GM06990 (cell line): ENCODE data around the gene ADCY3.

Experiments used
- DNase-seq: peaks from one replicate; pipeline ENCODE4 v3.0.0-alpha.2; 2011; ENCODE audit not compliant: insufficient read length; ENCODE audit errors: extremely low read depth
- H3K27me3 ChIP-seq: replicated peaks from 2 replicates; pipeline ENCODE4 v1.6.0; 2011; ENCODE audit warnings: low read length; ENCODE audit not compliant: control insufficient read depth, insufficient read depth
- H3K36me3 ChIP-seq: 2 replicates; pipeline ENCODE4 v1.5.1; 2011; ENCODE audit warnings: low read length; ENCODE audit not compliant: control insufficient read depth, insufficient read depth
- H3K4me3 ChIP-seq: replicated peaks from 2 replicates; pipeline ENCODE4 v1.5.1; 2011; ENCODE audit warnings: low read depth, mild to moderate bottlenecking, control low read depth, low read length
- TF ChIP-seq, protein P1 (sequence below): IDR thresholded peaks from 2 replicates; pipeline ENCODE4 v1.5.1; 2011; ENCODE audit warnings: low read length, control low read depth, mild to moderate bottlenecking, inconsistent platforms; ENCODE audit not compliant: insufficient read depth, poor library complexity, severe bottlenecking

The ADCY3 gene

GRCh38 chr2:24834733-24835395 lies 85.2 kb downstream of the ADCY3 start:
- peaks cover 29% of the 10 kb centered on the region for H3K36me3 ChIP-seq
- H3K4me3 ChIP-seq: no peak overlapping the region
- TF ChIP-seq, protein P1, sequence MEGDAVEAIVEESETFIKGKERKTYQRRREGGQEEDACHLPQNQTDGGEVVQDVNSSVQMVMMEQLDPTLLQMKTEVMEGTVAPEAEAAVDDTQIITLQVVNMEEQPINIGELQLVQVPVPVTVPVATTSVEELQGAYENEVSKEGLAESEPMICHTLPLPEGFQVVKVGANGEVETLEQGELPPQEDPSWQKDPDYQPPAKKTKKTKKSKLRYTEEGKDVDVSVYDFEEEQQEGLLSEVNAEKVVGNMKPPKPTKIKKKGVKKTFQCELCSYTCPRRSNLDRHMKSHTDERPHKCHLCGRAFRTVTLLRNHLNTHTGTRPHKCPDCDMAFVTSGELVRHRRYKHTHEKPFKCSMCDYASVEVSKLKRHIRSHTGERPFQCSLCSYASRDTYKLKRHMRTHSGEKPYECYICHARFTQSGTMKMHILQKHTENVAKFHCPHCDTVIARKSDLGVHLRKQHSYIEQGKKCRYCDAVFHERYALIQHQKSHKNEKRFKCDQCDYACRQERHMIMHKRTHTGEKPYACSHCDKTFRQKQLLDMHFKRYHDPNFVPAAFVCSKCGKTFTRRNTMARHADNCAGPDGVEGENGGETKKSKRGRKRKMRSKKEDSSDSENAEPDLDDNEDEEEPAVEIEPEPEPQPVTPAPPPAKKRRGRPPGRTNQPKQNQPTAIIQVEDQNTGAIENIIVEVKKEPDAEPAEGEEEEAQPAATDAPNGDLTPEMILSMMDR: no peak
- no peaks in the 10 kb centered on the region for H3K27me3 ChIP-seq
- DNase-seq: no peak

- Histone ChIP-seq H3K4me3 (no peak overlapping the region), H3K36me3 (peaks cover 29% of the 10 kb centered on the region), H3K27me3 (no peaks in the 10 kb centered on the region)
- DNase-seq: no peak
- TF ChIP-seq, protein P1: no peak
These were observed 86.0 kb downstream of the ADCY3 start for GRCh38 chr2:24833821-24834732.

- no peaks in the 10 kb centered on the region for H3K27me3 ChIP-seq
- peaks cover 28% of the 10 kb centered on the region for H3K36me3 ChIP-seq
- TF ChIP-seq, protein P1: no peak
These were observed 86.9 kb downstream of the ADCY3 start for GRCh38 chr2:24832931-24833701.

DNA sequence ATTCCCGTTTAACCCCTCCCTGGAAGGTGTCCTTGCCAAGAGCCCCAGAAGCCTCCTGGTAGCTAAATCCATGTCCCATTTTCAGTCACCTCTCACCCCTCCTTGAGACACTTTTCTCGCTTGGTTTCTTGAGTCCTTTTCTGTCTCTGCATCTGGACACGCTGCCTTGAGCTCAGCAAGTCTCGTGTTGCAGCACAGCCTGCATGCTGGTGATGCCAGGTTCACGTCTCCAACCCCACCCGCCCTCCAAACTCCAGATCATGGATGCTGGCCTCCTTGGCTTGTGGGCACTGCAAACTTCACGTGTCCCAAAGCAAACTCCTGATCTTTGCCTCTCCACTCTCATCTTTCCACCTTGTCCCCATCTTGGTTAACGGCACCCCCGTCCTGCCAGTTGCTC lies 87.5 kb downstream of the ADCY3 start:
- Histone ChIP-seq H3K36me3 (peaks cover 26% of the 10 kb centered on the region), H3K27me3 (no peaks in the 10 kb centered on the region), H3K4me3 (no peak overlapping the region)
- TF ChIP-seq, protein P1: no peak
- DNase-seq: no peak

More at GRCh38 chr2:24832931-24833701, 86.9 kb downstream of the ADCY3 start:
- H3K4me3 ChIP-seq: no peak overlapping the region
- DNase-seq: no peak

GRCh38 chr2:24832073-24832461 lies 88.0 kb downstream of the ADCY3 start:
- no peak for DNase-seq
- TF ChIP-seq, protein P1: no peak
- Histone ChIP-seq H3K4me3 (no peak overlapping the region), H3K36me3 (peaks cover 26% of the 10 kb centered on the region), H3K27me3 (no peaks in the 10 kb centered on the region)
